Thyroid gland (tissue), 4 donors: ENCODE results near the gene FRMD4B.

Experiments used
- CTCF ChIP-seq, 6 experiments: fragments of 200-600 bp in 3 of 6; fragments of 450-650 bp in 3 of 6; sonication (generic) in 3 of 6; IDR thresholded peaks; one replicate each; pipeline ENCODE4 v1.5.1; 2016 to 2019; ENCODE audit warnings: antibody characterized with exemption in 6 of 6, mild to moderate bottlenecking in 2 of 6, inconsistent platforms in 1 of 6, moderate library complexity in 1 of 6
- POLR2A ChIP-seq, 2 donors: fragments of 450-650 bp; IDR thresholded peaks; one replicate each; pipeline ENCODE4 v1.6.1; 2017; ENCODE audit warnings: antibody characterized with exemption in 2 of 2, mild to moderate bottlenecking in 2 of 2, moderate library complexity in 1 of 2

- TF ChIP-seq POLR2A (IDR thresholded peaks at IDR 0.05): no peak
- TF ChIP-seq CTCF (IDR thresholded peaks at IDR 0.05): no peak
Observed at GRCh38 chr3:69231929-69232440, 153.9 kb downstream of the FRMD4B start.
